Activated T-helper 1 cell treated with anti-CD3 and anti-CD28 coated beads, Interleukin-2, amount 50 U/mL, for 16 hours (primary cell): ENCODE measurements around the gene C6orf136.
A peak's percentile ranks its signal among the peaks of the same experiment; 100 is the strongest.

Source experiments
- DNase-seq, 2 donors: peaks; one replicate each; pipeline ENCODE4 v3.0.0-alpha.2; 2020; ENCODE audit warnings: low read depth in 1 of 2, low spot score in 1 of 2

C6orf136 gene

GRCh38 chr6:30615219-30615957 lies 31.5 kb upstream of the C6orf136 start:
- no peak for DNase-seq

- DNase-seq = no peak
Measured at GRCh38 chr6:30615958-30616810, 30.7 kb upstream of the C6orf136 start.

GRCh38 chr6:30616811-30617564 lies 29.9 kb upstream of the C6orf136 start, which contains the start of gene PPP1R10:
Gene PPP1R10 (minus strand): TSS chr6:30617243. CDS start chr6:30609944, 7,299 bp downstream.
- DNase-seq = peak; percentile 92 to 96

DNA sequence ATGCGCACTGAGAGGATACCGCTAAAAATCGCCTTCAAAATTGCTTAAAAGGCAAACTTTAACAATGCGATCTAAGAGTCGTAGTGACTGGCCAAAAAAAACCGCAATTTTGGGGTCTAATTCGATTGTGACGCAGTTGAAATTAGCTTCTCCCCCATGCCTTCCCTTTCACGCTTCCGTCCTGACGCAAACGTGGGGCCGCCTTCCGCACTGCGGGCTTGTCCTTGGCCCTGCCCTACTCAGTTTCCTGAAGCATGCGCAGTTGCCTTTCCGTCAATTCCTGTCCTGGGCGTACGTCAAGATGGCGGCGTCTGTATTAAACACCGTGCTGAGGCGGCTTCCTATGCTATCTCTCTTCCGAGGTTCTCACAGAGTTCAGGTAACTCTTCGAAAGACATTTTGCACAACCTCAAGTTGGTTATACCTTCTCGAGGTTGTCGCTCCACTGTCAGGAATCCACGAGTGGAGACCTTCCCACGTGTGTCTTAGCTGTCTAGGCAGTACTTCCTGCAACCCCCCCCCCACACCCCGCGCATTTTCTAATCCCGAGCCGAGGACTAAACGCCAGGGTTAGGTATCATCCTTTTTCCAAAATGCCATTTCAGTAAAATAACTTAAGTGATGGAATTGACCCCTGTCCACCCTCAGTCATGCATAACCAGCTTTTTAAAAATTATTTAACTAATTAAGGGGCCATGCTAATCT lies 29.2 kb upstream of the C6orf136 start, which contains the start of gene MRPS18B:
TSS of gene MRPS18B (plus strand) at position 276 of the 705 bp plus-strand sequence. CDS start at position 302, 26 bp downstream.
- DNase-seq = peak; percentile 91 to 96

- DNase-seq = no peak
Measured at GRCh38 chr6:30618270-30618797, 28.6 kb upstream of the C6orf136 start.

GRCh38 chr6:30619561-30619960 lies 27.4 kb upstream of the C6orf136 start:
- no peak for DNase-seq

- no peak for DNase-seq
Measured at GRCh38 chr6:30625511-30625910, 21.4 kb upstream of the C6orf136 start.

DNA sequence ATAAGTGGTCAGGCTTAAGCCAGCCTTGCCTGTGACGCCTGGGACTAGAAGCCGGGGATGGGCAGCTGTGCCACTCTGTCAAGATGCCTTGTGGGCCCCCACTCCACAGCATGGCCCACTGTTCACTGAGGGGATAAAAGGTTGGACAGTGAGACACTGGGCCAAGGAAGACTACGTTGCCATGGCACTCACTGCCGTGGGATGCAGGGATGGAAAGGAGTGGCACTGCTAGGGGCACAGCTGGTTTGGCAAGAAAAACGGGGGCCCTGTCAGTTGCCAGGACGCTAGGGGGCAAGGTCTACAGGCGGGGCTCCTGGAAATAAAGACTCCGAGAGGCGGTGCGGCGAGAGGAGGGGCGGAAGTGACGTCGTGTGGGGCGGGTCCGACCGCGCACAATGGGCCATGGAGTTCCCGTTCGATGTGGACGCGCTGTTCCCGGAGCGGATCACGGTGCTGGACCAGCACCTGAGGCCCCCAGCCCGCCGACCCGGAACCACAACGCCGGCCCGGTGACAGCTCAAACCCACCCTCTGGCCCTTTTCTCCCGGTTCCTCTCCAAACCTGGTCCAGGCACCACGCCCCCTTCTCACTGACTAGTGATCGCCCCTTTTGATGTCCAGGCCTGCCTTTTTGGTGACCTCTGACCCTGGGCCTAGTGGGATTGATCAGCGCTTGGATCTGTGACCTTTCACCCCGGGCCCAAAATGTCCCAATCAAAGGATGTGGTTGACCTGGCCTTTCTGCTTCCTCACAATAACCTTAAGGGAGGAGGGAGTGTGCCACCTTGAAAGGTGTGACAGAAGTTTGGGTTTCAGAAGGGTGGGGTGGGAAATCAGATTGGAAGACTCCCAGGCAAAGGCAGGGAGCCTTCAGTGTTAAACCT lies 20.2 kb upstream of the C6orf136 start, which contains the start of gene ATAT1:
TSS of gene ATAT1 (plus strand) at position 391 of the 883 bp plus-strand sequence.
- peak; percentile 76 to 81 for DNase-seq

DNA sequence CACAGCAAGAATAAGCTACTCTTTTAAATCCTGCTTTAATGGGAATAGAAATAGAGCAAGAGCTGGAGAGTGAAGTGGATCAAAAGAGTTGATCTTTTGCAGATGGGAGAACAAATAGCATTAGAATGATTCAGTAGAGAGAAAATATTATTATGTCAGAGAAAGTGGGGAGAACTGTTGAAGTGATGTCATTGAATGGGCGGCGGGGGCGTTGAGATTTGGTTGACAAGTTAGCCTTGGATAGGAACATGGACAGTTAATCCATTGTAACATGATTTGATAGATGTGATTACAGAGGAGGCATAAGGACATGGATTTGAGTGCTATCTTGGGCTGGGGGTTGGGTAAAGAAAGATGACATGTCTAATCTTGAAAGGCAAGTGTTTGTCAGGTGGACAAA lies 11.1 kb upstream of the C6orf136 start:
- no peak for DNase-seq

GRCh38 chr6:30640481-30640880 lies 6.5 kb upstream of the C6orf136 start:
- DNase-seq = no peak

DNA sequence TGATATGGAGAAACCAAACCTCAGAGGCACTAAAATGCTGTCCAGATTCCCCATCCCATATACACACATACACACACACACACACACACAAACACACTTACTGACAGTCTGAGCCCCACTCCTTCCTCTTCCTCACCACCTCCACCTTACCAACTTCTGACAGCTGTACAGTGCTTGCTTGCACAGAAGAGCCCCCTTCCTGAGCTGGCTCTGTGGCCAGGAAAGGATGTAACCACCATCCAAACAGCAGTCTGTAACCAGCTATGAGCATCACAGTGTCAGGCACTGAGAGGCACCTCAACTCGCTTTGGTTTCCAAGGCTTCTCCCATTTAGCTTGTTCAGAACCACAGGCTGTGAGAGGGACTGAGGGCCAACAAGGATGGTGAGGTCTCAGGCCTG lies 5.9 kb upstream of the C6orf136 start:
- DNase-seq = no peak

- DNase-seq = no peak
Measured at GRCh38 chr6:30643656-30644055, 3.3 kb upstream of the C6orf136 start.

GRCh38 chr6:30644769-30645168 lies 2.2 kb upstream of the C6orf136 start:
- no peak for DNase-seq

DNA sequence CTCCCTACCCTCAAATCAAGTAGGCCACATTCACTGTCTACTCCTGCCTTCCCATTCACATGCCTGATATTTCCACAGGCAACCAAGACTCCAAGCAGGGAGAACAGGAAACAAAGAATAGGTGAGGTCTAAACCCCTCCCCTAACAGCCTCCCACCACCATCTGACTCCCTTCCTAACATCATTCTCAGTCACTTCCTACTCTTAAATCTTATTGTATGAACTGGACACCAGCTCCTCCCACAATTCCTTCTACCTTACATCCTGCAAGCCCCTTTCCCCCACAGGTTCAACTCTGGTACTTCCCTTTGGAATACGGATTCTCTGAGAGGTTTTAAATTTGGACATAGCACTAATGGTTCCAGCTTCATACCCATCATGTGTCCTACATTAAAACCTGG lies 944 bp upstream of the C6orf136 start:
- no peak for DNase-seq

DNA sequence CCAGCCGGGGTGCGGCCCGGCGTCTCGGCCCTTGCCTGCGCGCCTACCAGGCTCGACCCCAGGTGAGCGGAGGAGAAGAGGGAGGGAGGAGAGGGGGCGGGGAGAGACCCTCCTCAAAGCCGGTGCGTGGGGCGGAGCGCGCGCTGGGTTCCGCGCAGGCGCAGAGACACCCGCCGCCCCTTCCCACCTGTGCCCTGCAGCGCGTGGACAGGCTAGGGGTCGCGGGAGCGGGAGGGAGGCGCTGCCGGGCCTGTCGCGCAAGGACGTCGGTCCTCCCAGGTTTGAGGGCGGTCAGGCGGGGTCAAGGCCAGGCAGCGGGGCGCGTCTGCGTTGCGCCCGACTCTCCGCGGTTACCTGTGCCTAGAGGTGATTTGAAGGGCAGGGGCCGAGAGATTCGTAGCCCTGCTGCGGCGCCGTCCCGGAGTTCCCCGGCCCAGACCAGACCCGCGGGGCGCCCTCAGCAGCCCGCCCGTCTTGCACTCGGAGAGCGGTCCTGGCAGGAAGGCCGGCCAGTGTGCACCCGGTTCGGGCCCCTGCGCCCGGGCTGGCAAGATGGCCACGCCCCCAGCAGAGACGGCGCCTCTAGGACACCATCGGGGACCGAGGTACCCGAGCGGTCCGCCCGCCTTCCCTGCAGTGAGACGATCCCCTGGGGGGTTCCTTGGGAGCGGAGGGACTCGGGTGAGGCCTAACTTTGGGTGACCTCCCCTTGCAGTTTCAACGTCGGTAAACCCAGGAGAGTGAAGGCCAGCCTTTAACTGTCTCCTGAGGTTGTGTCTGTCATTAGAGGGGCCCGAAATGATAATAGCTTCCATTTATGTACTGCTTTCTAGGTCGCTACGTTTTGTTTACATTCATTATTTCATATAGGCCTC lies 546 bp downstream of the C6orf136 start:
- peak; percentile 44 to 64 for DNase-seq

- no peak for DNase-seq
Measured at GRCh38 chr6:30651143-30651542, 4.2 kb downstream of the C6orf136 start.

DNA sequence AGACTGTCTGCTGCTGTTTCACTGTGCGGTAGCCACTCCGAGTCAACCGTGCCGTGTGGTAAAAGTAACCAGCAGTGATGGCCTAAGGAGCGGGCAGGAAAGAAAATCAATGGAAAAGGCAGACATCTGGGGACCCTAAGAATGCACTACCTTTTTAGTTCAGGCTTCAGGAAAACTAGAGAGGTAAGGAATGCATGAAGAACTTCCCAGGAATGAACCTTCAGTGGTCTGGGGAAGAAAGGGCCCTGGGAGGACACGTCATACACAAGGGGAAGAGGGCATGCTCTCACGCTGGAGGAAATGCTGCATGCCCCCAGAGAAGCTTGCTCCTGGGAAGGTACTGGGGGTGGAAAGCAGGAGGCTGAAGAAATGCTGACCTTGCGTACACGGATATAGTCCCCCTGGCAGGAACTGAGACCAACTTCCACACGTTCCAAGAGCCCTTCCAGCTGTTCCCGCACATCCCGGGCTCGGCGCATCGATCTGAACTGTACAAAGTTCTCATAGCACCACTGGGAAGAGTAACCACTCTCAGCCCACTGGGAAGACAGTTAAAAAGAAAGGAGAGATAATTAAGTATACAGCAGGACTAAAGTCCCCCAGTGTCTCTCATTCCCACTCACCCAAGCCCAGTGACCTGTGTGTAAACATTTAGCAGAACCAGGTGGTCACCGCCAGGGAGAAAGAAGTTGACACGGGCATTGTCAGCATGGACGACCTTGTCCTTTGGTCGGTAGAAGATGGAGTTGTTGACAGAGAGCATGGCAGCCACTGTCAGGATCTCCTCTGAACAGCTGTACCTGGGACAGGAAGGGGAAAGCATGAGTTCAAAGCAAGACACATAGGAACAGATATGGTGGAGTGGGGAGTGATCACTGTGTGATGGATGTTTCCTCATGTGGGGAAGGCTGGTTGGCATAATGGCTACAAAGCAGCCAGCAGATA lies 8.1 kb downstream of the C6orf136 start:
- no peak for DNase-seq
